ENCODE measurements around the gene NDP.

The NDP gene

GRCh38 chrX:43985511-43985910 lies 12.3 kb upstream of the NDP start:
- H3K4me1 Mint-ChIP-seq (ENCODE audit: low read depth) = no peaks in the 10 kb centered on the region
- no peak for DNase-seq
- no peak overlapping the region for H3K27ac Mint-ChIP-seq
- H3K9me3 Mint-ChIP-seq = no peaks in the 10 kb centered on the region
- peaks cover 13% of the 10 kb centered on the region for H3K27me3 Mint-ChIP-seq
- no peaks in the 10 kb centered on the region for H3K36me3 Mint-ChIP-seq (ENCODE audit: low read depth)
- H3K4me3 Mint-ChIP-seq = no peak overlapping the region

- Mint-ChIP-seq H3K27ac (no peak overlapping the region), H3K27me3 (peaks cover 44% of the 10 kb centered on the region), H3K9me3 (no peaks in the 10 kb centered on the region), H3K4me1 (ENCODE audit: low read depth) (peaks cover 7% of the 10 kb centered on the region), H3K4me3 (no peak overlapping the region), H3K36me3 (ENCODE audit: low read depth) (no peaks in the 10 kb centered on the region)
- DNase-seq = no peak
Measured at GRCh38 chrX:43978226-43978625, 5.0 kb upstream of the NDP start.

GRCh38 chrX:43976205-43976604 lies 3.0 kb upstream of the NDP start:
- H3K27ac Mint-ChIP-seq = no peak overlapping the region
- no peak for DNase-seq

GRCh38 chrX:43975796-43976195 lies 2.6 kb upstream of the NDP start:
- no peak for DNase-seq
- peaks cover 57% of the 10 kb centered on the region for H3K27me3 Mint-ChIP-seq
- H3K27ac Mint-ChIP-seq = no peak overlapping the region
- H3K36me3 Mint-ChIP-seq (ENCODE audit: low read depth) = no peaks in the 10 kb centered on the region
- peaks cover 10% of the 10 kb centered on the region for H3K4me1 Mint-ChIP-seq (ENCODE audit: low read depth)
- H3K9me3 Mint-ChIP-seq = no peaks in the 10 kb centered on the region
- H3K4me3 Mint-ChIP-seq = no peak overlapping the region

More at GRCh38 chrX:43976205-43976604, 3.0 kb upstream of the NDP start:
- Mint-ChIP-seq H3K9me3 (no peaks in the 10 kb centered on the region), H3K4me1 (ENCODE audit: low read depth) (peaks cover 10% of the 10 kb centered on the region), H3K4me3 (no peak overlapping the region), H3K36me3 (ENCODE audit: low read depth) (no peaks in the 10 kb centered on the region), H3K27me3 (peaks cover 60% of the 10 kb centered on the region)

- H3K27me3 Mint-ChIP-seq = peaks cover 66% of the 10 kb centered on the region
- no peak overlapping the region for H3K27ac Mint-ChIP-seq
- no peak overlapping the region for H3K4me3 Mint-ChIP-seq
- H3K4me1 Mint-ChIP-seq (ENCODE audit: low read depth) = peaks cover 10% of the 10 kb centered on the region
- no peaks in the 10 kb centered on the region for H3K9me3 Mint-ChIP-seq
- no peaks in the 10 kb centered on the region for H3K36me3 Mint-ChIP-seq (ENCODE audit: low read depth)
- no peak for DNase-seq
Measured at GRCh38 chrX:43974741-43975465, 1.7 kb upstream of the NDP start.

GRCh38 chrX:43974100-43974475 lies 898 bp upstream of the NDP start:
- Mint-ChIP-seq H3K27ac (no peak overlapping the region), H3K4me1 (ENCODE audit: low read depth) (peaks cover 10% of the 10 kb centered on the region), H3K36me3 (ENCODE audit: low read depth) (no peaks in the 10 kb centered on the region), H3K9me3 (no peaks in the 10 kb centered on the region), H3K27me3 (peaks cover 74% of the 10 kb centered on the region), H3K4me3 (peak overlapping the region; percentile 32)
- DNase-seq = no peak

GRCh38 chrX:43971966-43972961 lies 926 bp downstream of the NDP start:
- Mint-ChIP-seq H3K9me3 (no peaks in the 10 kb centered on the region), H3K36me3 (ENCODE audit: low read depth) (no peaks in the 10 kb centered on the region), H3K27me3 (peaks cover 84% of the 10 kb centered on the region), H3K27ac (no peak overlapping the region), H3K4me3 (no peak overlapping the region), H3K4me1 (ENCODE audit: low read depth) (peaks cover 10% of the 10 kb centered on the region)
- no peak for DNase-seq

- no peak overlapping the region for H3K4me3 Mint-ChIP-seq
- H3K27ac Mint-ChIP-seq = no peak overlapping the region
- H3K4me1 Mint-ChIP-seq (ENCODE audit: low read depth) = peaks cover 10% of the 10 kb centered on the region
- peaks cover 88% of the 10 kb centered on the region for H3K27me3 Mint-ChIP-seq
- no peak for DNase-seq
- H3K9me3 Mint-ChIP-seq = no peaks in the 10 kb centered on the region
- H3K36me3 Mint-ChIP-seq (ENCODE audit: low read depth) = no peaks in the 10 kb centered on the region
Measured at GRCh38 chrX:43970528-43970927, 2.7 kb downstream of the NDP start.

GRCh38 chrX:43969504-43970501 lies 3.4 kb downstream of the NDP start:
- Mint-ChIP-seq H3K27me3 (peaks cover 83% of the 10 kb centered on the region), H3K27ac (no peak overlapping the region), H3K36me3 (ENCODE audit: low read depth) (no peaks in the 10 kb centered on the region), H3K4me3 (no peak overlapping the region), H3K9me3 (no peaks in the 10 kb centered on the region), H3K4me1 (ENCODE audit: low read depth) (peaks cover 12% of the 10 kb centered on the region)
- DNase-seq = no peak

- no peak for DNase-seq
- Mint-ChIP-seq H3K9me3 (no peaks in the 10 kb centered on the region), H3K4me3 (no peak overlapping the region), H3K36me3 (ENCODE audit: low read depth) (no peaks in the 10 kb centered on the region), H3K27ac (no peak overlapping the region), H3K27me3 (peaks cover 81% of the 10 kb centered on the region), H3K4me1 (ENCODE audit: low read depth) (peaks cover 10% of the 10 kb centered on the region)
Measured at GRCh38 chrX:43968359-43968781, 4.8 kb downstream of the NDP start.

GRCh38 chrX:43964936-43965335 lies 8.3 kb downstream of the NDP start:
- peaks cover 2% of the 10 kb centered on the region for H3K9me3 Mint-ChIP-seq
- H3K27ac Mint-ChIP-seq = no peak overlapping the region
- peaks cover 74% of the 10 kb centered on the region for H3K27me3 Mint-ChIP-seq
- H3K4me1 Mint-ChIP-seq (ENCODE audit: low read depth) = peaks cover 5% of the 10 kb centered on the region
- H3K4me3 Mint-ChIP-seq = no peak overlapping the region
- no peak for DNase-seq
- H3K36me3 Mint-ChIP-seq (ENCODE audit: low read depth) = no peaks in the 10 kb centered on the region

GRCh38 chrX:43963726-43964125 lies 9.5 kb downstream of the NDP start:
- no peak for DNase-seq
- Mint-ChIP-seq H3K4me1 (ENCODE audit: low read depth) (peaks cover 5% of the 10 kb centered on the region), H3K4me3 (no peak overlapping the region), H3K27ac (no peak overlapping the region), H3K27me3 (peaks cover 74% of the 10 kb centered on the region), H3K36me3 (ENCODE audit: low read depth) (no peaks in the 10 kb centered on the region), H3K9me3 (peaks cover 2% of the 10 kb centered on the region)

- Mint-ChIP-seq H3K27me3 (peaks cover 74% of the 10 kb centered on the region), H3K4me3 (no peak overlapping the region), H3K27ac (no peak overlapping the region), H3K9me3 (peaks cover 2% of the 10 kb centered on the region), H3K36me3 (ENCODE audit: low read depth) (no peaks in the 10 kb centered on the region), H3K4me1 (ENCODE audit: low read depth) (peaks cover 10% of the 10 kb centered on the region)
- no peak for DNase-seq
Measured at GRCh38 chrX:43962636-43963035, 10.6 kb downstream of the NDP start.

GRCh38 chrX:43961699-43962098 lies 11.5 kb downstream of the NDP start:
- DNase-seq = no peak
- Mint-ChIP-seq H3K27ac (no peak overlapping the region), H3K27me3 (peaks cover 74% of the 10 kb centered on the region), H3K4me3 (no peak overlapping the region), H3K4me1 (ENCODE audit: low read depth) (peaks cover 10% of the 10 kb centered on the region), H3K36me3 (ENCODE audit: low read depth) (no peaks in the 10 kb centered on the region), H3K9me3 (peaks cover 2% of the 10 kb centered on the region)
